K562 (cell line): ENCODE measurements around the gene SPNS2. TPM values are rescaled to one million over a fixed set of nuclear protein-coding genes. Genes with fewer than 3 reads are reported as not detected.

Source experiments
- BDP1 ChIP-seq: IDR thresholded peaks from 3 replicates; pipeline ENCODE4 v1.6.1; 2011; ENCODE audit not compliant: insufficient read length, insufficient read depth
- HBP1 ChIP-seq: fragments of 450-650 bp; formaldehyde crosslinking; IDR thresholded peaks from 2 replicates; pipeline ENCODE4 v1.4.0; 2022; ENCODE audit warnings: missing genetic modification characterization
- SIN3A ChIP-seq, 2 experiments: fragments of 150-350 bp in 1 of 2; IDR thresholded peaks; 2 replicates each; pipeline ENCODE4 v1.6.1; 2011 to 2016; ENCODE audit warnings: borderline replicate concordance in 2 of 2, low read depth in 2 of 2, low read length in 2 of 2, mild to moderate bottlenecking in 2 of 2, moderate library complexity in 2 of 2; ENCODE audit not compliant: control insufficient read depth in 1 of 2
- SRSF3 ChIP-seq: fragments of 200-400 bp; formaldehyde crosslinking; IDR thresholded peaks from 2 replicates; pipeline ENCODE4 v1.6.1; 2016; ENCODE audit warnings: mild to moderate bottlenecking, low read length, moderate library complexity; ENCODE audit not compliant: insufficient read depth
- STAT5A ChIP-seq: IDR thresholded peaks from 2 replicates; pipeline ENCODE4 v1.6.1; 2012; ENCODE audit warnings: low read length, inconsistent platforms, borderline replicate concordance
- XRCC5 ChIP-seq: fragments of 200-400 bp; formaldehyde crosslinking; IDR thresholded peaks from 2 replicates; pipeline ENCODE4 v1.6.1; 2017; ENCODE audit warnings: low read depth, mild to moderate bottlenecking, low read length
- ZBTB8A ChIP-seq: fragments of 450-650 bp; IDR thresholded peaks from 2 replicates; pipeline ENCODE4 v1.6.1; 2018; ENCODE audit warnings: mild to moderate bottlenecking, moderate library complexity; ENCODE audit not compliant: partially characterized antibody
- ZFP1 ChIP-seq: fragments of 450-650 bp; formaldehyde crosslinking; IDR thresholded peaks from 2 replicates; pipeline ENCODE4 v1.4.0; 2020; ENCODE audit warnings: mild to moderate bottlenecking, mixed read lengths
- ZNF212 ChIP-seq: fragments of 450-650 bp; formaldehyde crosslinking; IDR thresholded peaks from 2 replicates; pipeline ENCODE4 v1.4.0; 2020; ENCODE audit warnings: mild to moderate bottlenecking
- polyA plus RNA-seq, 8 experiments: library from polyadenylated mRNA; depleted of rRNA in 4 of 8; stranded (reverse) in 5 of 8; unstranded in 3 of 8; fragments of >200 nt; fragmentation: Nextera tagmentation in 2 of 8; fragmentation: Illumina TruSeq in 1 of 8; extraction: Ambion mirVana in 2 of 8; extraction: Trizol in 1 of 8; gene quantifications; 2 replicates each; pipeline versions ENCODE4 v1.2.1 to v1.2.3, GENCODE V29; 2011 to 2014; ENCODE audit warnings: inconsistent platforms in 1 of 8, missing spikeins in 1 of 8
- total RNA-seq, 7 experiments: library from RNA; depleted of rRNA in 6 of 7; stranded (reverse); fragments of >200 nt in 6 of 7; fragmentation: Illumina TruSeq in 2 of 7; extraction: Trizol in 2 of 7; gene quantifications; 2 replicates each; pipeline versions ENCODE4 v1.2.1 to v1.2.3, GENCODE V29; 2011 to 2021; ENCODE audit warnings: low replicate concordance in 1 of 7

The SPNS2 gene
- total and polyA plus RNA-seq, 9 of the 15 experiments (the other 6 are each of a cell fraction or from before 2014, with no cell fraction given) = 0.06 TPM; not detected in 8

GRCh38 chr17:4483012-4483840 lies 15.5 kb upstream of the SPNS2 start (continued):
- TF ChIP-seq HBP1 (CRISPR knock-in tag) = no peak
- no peak for TF ChIP-seq ZFP1
- TF ChIP-seq BDP1 = no peak
- TF ChIP-seq ZNF212 (CRISPR knock-in tag) = no peak
- TF ChIP-seq SIN3A (IDR thresholded peaks at IDR 0.05; ENCODE audit: borderline replicate concordance in 2 of 2, control insufficient read depth in 1 of 2, low read depth in 2 of 2, low read length in 2 of 2) = no peak
- no peak for TF ChIP-seq XRCC5
- TF ChIP-seq SRSF3 = no peak
- TF ChIP-seq ZBTB8A = no peak
- TF ChIP-seq STAT5A = no peak
